Anterior cingulate cortex (tissue), 58 donors: Measurements from ENCODE around the gene ULK4.
"Not testable (repeated sequence)": the region's sequence is repeated elsewhere in the genome, so short reads cannot be mapped to it uniquely, and the experiment has no call there.

Experiments used
- DNase-seq, 58 donors: peaks; one replicate each; lab custom pipeline; 2025; lab: John Stamatoyannopoulos, UW

ULK4 gene

DNA sequence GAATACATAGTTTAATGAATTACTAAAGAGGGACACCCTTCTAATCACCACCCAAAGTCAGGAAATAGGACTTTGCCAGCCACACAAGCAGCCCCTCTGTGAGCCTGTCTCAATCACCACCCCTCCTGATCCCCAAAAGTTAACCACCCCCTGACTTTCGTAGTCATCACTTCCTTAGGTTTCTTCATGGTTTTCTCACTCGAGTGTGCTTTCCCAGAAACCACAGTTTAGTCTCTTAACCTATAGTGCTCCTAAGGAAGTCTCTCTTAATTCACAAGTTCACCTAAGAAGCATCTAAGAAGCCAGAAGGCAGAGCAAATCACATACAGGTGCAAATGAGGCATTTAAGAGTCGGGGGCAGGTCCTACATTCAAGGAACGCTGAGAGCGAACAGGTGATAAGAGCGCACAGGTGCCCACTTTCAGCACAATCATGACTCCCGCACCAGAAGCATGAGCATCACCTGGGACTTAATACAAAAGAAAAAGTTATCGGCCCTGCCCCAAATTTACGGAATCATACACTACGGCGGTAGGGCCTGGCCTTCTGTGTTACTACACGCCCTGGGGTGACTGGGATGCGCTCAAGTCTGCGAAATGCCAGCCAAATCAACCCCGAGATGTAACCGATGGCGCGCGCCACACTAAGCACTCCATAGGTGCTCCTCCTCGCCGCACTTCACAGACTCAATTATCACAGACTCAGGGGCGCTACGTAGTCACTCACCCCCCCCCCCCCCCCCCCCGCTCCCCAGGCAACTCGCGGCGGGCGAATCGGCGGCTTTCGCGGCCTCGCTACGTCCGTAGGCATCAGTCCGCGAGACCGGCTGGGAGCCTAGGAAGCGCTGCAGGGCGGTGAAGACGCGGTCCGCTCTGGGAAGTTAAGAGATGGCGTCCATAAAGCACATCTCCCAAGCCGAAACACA lies 815 bp downstream of the ULK4 start:
- DNase-seq = peak in 35 of 58 donors; percentile 4 to 66 (median 37)

DNA sequence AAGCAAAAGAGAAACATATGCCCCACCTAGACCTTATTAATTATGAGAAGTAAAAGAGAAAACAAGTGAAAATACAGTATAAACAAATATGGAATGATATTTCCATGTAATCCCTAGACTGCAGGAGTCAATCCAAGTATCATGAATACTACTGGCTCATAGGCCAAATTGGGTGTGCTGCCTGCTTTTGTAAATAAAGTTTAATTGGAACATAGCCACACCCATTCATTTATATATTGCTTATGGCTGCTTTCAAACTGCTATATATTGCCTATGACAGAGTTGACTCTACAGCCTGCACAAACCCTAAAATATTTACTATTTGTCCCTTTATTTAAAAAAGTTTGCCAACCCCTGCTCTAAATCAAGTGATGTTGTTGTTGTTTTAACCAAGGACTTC lies 5.3 kb downstream of the ULK4 start:
- DNase-seq = no peak

DNA sequence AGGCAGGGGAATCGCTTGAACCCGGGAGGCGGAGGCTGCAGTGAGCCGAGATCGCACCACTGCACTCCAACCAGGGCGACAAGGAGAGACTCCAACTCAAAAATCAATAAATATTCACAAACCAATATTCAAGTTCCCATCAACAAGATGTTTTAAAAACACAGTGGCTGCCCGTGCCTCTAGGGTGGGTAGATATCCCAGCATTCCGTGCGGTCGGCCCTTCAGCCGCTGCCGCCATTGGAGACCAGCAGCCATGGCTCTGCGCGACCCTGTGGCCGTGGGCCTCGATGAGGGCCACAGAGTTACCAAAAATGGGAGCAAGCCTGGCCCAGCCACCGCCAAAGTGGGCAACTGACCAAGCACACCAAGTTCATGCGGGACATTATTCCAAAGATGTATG lies 6.7 kb downstream of the ULK4 start:
- no peak for DNase-seq

DNA sequence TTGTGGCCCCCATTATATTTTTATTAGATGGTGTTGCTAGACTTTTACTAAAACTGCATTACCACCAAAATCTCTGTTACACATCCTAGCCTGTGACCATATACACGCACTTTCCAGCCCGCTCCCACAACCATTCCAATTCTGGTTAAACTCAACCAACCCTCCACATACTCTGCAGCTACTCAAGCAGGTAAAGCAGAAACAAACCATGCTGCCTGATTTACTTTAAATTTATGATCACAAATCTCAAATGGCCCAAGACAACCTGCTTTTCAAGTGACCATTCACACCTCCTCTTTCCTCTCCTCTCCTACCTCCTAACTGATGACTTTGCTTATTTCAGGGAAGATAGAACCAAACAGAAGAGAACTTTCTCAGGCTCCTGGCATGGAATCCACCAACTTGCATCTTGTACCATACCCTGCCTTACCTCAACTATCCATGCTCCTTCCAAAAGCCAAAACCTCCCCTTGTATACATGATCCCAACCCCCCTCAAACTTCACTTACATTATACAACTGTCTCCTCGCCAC lies 18.5 kb downstream of the ULK4 start:
- no peak for DNase-seq

DNA sequence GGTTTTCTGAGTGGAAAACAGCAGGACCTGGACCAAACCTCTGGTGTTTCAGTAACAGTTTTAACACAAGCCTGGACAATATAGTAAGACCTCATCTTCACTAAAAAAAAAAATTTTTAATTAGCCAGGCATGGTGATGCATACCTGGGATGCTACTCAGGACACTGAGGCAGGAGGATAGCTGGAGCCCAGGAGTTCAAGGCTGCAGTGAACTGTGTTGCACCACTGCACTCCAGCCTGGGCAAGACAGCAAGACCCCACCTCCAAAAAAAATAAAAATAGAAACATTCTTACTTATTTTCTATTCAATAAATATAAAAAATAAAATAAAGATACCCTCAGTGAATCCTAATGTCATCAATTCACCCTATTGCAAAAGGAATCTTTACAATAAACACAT lies 21.5 kb downstream of the ULK4 start:
- no peak for DNase-seq

DNA sequence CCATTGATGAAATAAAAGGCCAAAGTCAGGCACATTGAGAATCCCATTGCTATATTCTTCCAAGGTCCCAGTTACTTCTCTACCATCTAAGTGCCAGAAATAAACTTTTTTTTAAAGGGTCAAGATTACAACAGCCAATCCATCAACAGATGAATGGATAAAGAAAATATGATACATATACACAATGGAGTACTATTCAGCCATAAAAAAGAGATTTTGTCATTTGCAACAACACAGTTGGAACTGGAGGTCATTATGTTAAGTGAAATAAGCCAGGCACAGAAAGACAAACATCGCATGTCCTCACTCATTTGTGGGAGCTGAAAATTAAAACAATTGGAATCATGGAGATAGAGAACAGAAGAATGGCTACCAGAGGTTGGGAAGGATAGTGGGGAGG lies 25.5 kb downstream of the ULK4 start:
- DNase-seq = no peak

DNA sequence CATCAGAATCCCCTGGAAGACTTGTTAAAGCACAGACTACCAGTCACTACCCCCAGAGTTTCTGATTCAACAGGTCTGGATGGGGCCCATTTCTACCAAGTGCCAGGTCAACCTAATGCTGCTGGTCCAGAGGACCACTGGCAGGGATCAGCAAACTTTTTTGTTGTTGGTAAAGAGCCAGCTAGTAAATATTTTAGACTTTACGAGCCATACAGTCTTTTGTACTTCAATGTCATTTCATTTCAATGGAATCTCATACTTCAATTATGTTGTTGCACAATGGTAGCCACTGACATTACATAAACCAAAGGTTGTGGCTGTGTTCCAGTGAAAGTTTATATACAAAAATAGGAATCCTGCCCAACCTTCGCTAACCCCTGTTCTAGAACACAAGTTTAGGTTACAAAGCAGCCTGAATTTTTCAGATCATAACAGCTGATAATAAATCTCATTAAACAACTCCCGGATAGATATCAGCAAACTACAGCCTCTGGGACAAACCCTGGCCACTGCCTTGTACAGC lies 28.7 kb downstream of the ULK4 start:
- no peak for DNase-seq

DNA sequence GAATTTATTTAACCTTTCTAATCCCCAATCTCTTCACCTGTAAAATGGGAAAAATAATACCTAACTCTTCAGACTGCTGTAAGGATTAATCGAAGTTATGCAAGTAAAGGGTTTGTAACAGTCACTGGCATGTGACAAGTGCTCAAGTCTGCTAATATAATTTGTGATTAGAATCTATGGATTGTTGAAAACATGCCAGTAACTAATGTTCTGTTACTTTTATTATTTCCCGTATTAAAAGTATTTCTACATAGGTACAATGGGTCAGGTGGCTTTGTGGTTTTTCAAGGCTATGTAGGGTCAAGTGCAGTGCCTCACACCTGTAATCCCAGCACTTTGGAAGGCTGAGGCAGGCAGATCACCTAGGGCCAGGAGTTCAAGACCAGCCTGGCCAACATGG lies 29.4 kb downstream of the ULK4 start:
- DNase-seq = no peak

DNA sequence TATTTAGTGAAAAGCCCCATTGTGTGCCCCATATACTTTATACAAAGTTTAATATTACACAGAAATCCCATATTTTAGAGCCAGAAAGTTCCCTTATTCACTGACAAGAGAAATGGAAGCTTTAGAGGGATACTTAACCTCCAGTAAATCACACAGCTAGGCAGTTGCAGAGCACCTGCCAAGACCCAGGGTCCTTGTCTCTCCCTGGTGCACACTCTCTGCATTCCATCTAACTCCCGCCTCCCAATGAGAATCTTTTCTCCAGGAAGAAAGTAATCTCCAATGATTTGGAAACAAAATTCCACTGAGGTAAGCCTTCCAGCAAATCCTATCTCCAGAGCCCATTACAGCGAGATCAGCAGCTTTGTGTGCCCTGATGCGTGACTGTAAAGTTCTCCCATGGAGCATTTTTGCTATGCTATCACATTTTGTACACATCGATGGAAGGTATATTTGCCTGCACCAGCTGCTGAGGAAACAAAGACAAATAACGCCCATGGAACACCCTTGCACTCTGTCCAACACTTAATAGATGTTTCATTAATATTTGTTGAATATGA lies 41.4 kb downstream of the ULK4 start:
- DNase-seq = no peak

DNA sequence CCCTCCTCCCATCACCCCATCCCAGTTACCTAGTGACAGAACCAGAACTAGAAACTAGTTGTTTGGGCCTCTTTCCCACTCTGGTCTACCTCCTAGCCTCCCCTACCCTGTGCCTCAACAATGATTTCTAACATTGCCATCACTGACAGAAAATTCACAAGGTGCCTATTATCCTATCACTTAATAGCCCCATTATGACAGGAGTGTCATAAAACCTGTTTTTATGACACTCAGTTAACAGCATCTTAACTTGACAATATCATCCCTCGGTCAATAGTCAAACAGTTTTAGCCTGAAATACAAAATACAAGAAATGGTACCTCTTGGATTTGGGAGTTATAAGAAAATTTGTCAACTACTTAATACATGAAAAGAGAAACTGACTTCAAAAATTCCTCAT lies 46.5 kb downstream of the ULK4 start:
- no peak for DNase-seq

DNA sequence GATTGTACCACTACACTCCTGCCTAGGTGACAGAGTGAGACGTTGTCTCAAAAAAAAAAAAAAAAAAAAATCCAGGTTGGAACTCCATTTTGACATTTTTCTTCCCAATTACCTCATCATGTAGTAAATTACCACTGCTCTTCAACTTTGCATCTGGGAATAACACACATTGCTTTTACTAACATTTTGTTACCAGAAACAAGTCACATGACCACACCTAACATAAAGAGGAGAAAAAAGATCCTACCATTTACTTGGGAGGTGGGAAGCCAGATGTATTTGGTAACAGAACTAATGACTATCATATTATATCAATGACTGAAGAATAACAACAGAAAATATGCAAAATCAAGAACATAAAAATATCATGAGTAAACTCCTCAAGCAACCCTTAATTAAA lies 49.6 kb downstream of the ULK4 start:
- no peak for DNase-seq

DNA sequence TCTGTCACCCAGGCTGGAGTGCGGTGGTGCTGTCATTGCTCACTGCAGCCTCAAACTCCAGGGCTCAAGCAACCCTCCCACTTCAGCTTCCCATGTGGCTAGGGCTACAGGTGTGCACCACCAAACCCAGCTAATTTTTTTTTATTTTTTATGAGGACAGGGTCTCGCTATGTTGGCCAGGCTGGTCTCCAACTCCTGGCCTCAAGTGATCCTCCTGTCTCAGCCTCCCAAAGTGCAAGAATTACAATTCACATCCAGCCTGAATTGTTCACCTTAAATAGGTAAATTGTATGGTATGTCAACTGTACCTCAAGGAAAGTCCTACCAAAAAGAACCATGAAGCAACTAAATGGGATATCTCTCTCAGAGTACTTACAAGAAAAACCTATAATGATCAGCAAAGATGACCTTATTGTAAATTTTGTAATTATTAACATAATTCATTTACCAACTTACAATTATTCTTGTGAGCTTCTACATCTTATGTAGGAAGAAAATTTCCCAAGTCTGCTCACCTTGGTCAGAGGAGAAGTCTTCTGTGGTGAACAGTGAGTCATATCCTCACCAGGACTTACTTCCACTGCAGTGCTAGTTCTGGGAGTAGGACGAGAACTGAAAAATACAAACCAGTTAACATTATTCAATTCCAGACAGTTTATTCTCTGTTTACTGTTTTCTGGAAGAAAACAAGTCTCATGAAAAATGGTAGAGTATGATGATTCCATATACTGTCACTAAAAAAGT lies 54.4 kb downstream of the ULK4 start:
- no peak for DNase-seq

DNA sequence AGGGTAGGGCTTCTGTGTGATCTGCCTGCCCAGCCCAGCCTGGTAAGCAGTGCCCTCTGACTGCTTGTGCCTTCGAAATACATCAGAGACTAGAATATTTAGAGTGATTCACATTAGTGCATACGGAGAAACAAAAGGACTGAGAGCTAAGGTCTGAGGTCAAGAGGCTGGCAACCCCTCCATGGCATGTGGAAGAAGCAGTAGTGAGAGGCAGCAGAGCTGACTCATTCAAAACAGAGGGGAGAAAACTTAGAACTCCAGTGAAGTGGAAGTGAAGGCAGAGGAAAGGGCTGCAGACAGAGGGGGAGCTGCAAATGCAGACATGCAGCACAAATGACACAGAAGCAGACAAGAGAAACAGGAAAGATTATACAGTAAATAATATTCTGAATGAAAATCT lies 61.6 kb downstream of the ULK4 start:
- DNase-seq = peak in 4 of 58 donors; percentile 1 to 27 (median 4)

DNA sequence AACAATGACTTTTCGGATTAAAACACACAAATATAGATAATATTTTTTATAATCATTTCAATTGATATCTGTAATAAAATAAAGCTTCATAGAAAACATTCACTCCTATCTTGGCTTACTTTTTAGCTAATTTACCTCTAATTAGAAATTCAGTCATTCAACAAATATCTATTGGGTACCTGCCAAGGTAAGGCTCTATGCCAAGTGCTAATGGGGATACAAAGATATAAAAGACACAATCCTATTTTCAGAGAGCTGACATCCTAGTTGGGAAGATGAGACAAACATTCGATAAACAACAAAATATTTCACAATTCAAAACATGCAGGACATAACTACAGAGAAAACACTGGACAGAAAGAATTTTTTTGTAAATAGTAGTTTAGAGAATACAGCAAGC lies 63.3 kb downstream of the ULK4 start:
- no peak for DNase-seq

DNA sequence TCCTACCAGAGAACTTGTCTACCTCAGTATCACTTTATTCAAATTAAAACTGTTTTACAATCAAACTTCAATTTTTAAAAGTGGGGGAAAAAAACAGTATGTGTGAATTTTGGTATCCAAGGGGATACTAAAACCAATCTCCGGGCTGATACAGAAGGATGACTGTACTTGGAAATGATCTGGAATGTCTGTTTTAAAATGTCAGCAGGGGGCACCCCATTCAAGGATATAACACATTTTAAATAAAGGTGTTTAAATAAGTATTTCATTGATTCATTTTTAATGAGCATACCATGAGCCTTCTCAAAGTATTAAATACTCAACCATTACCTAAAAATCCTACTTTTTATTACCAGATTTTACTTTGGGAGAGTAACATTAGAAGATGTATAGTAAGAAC lies 67.9 kb downstream of the ULK4 start:
- peak in 2 of 58 donors; percentile 1 for DNase-seq

DNA sequence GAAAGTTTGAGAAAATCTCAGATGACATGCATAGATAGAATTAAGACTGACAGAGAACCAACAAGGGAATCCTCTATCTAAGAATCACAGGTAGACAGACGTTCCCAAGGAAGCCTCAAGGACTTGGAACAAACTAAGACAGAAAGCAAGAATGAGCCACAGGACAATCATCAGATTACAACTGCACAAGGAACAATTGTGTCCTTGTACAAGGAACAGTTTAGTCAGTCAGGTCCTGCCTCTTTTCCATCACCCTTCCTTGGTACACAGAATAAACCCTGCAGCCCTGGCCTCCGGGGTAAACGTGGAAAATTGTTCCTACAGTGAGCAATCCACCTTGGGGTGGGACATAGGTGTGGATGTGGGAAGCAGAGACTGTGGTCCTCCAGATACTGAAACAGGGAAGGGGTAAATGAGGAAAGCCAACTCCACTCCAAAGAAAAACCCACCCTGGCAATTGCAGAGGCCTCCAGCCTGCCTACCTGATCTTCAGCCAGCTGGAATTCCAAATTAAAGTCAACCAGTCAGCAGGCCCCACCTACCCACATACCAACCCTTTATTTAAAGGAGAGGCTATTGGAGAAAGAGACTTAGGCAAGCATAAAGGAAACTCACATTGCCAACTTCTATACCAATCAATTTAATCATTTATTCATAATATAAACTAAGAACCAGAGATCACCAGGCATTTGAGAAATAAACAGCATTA lies 73.4 kb downstream of the ULK4 start:
- no peak for DNase-seq

DNA sequence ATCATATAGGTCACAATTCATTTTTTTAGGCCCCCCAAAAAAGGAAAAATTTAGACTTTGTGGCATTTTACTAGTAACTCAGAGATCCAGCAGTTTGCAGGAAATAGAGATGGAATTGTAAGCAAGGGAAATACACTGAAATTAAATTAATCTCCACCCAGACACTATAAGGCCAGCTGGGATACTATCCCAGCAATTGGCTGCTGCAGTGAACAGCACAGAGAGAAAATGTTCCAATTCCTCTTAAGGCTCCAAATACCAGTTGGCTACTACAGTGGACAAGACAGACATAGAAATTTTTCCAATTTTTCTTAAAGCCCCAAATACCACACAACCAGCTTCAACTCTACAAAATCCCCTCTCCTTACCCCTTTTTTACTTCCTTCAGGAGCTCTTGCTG lies 78.9 kb downstream of the ULK4 start:
- DNase-seq = no peak

DNA sequence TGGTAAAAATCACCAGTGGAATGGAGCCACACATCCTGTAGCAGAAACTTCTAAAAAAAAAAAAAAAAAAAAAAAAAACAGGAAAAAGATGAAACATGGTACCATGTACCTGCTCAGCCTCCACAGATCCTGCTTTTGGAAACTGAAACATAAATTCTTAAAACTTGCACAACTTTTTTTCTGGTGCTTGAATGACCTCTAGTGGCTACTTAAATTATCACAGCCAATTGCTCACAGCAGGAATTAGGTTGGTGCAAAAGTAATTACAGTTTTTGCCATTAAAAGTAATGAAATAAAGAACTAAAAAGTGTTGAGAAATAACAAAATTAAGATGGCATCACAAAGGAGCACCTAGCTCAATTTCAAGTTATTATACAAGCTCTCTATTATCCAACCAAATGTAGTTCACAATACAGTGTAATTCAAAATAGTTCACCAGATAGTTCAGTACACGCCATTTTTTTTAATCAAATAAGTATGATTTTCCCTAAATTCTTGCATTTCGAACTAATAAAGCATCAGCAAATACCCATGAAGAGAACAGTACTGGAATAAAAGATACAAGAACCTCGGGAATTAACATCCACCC lies 80.6 kb downstream of the ULK4 start:
- peak in 2 of 58 donors; percentile 2 to 9 for DNase-seq

DNA sequence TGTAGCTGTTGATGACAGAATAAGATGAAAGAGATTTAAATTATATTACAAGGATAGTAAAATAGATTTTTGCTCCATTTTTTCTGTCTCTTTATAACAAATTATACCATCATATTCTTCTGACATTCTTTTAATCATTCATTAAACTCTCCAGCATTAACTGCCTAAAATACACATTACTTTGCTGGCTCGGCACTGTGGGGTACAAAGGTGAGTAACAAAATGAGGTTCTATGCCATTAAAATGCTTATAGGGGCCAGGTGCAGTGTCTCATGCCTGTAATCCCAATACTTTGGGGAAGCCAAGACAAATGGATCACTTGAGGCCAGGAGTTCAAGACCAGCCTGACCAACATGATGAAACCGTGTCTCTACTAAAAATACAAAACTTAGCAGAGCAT lies 81.5 kb downstream of the ULK4 start:
- DNase-seq = no peak

DNA sequence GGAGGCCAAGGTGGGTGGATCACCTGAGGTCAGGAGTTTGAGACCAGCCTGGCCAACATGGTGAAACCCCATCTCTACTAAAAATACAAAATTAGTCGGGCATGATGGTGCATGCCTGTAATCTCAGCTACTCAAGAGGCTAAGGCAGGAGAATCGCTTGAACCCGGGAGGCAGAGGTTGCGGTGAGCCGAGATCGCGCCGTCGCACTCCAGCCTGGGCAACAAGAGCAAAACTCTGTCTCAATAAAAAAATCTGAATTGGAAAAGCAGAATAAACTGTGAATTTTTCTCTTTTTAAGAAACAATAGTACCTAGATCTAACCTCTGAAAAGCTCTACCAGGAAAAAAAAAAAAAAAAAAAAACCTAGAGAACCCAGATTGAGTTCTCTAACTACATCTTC lies 84.2 kb downstream of the ULK4 start:
- not testable (repeated sequence) for DNase-seq
